ENCODE results near the gene ABCD2.
"Not testable (repeated sequence)": the region's sequence is repeated elsewhere in the genome, so short reads cannot be mapped to it uniquely, and the experiment has no call there.

The ABCD2 gene

DNA sequence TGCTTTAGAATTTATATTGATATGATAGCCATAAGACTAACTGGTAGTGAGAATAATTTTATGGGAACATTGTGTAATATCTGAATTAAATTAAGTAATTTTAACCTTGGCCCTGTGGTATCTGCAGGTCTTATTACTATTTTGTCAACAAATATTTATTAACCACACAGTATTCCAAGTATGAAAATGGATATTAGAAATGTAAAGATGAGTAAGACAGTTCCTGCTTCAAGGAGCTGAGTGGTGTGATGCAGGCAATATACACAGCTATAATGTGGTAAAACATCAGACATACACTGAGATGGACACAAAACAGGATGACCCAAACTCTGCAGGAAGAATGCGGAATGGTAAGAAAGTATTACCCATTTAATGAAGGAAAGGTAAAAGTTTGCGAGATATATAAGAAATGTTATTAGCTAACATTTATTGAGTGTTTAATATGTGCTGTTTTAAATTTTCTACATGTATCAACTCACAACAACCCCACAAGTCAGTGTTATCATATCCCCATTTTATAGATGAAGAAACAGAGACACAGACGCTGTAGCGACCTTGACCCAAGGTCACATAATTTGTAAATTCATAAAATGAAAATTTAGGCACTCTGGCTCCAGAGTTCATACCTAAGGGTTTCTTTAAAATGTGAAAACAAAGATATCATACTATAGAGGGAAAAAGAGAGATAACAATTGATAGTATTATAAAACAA, 12.7 kb downstream of the ABCD2 start:
- ChIA-PET CTCF (no interaction called here), POLR2A (no interaction called here)
- no peak overlapping the region for H3K4me3 ChIP-seq (ENCODE audit: low read depth, low read length)
- DNase-seq (ENCODE audit: low read depth, low spot score): no peak
- TF ChIP-seq, protein P1, sequence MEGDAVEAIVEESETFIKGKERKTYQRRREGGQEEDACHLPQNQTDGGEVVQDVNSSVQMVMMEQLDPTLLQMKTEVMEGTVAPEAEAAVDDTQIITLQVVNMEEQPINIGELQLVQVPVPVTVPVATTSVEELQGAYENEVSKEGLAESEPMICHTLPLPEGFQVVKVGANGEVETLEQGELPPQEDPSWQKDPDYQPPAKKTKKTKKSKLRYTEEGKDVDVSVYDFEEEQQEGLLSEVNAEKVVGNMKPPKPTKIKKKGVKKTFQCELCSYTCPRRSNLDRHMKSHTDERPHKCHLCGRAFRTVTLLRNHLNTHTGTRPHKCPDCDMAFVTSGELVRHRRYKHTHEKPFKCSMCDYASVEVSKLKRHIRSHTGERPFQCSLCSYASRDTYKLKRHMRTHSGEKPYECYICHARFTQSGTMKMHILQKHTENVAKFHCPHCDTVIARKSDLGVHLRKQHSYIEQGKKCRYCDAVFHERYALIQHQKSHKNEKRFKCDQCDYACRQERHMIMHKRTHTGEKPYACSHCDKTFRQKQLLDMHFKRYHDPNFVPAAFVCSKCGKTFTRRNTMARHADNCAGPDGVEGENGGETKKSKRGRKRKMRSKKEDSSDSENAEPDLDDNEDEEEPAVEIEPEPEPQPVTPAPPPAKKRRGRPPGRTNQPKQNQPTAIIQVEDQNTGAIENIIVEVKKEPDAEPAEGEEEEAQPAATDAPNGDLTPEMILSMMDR (IDR thresholded peaks at IDR 0.05; ENCODE audit: insufficient read depth, low read length, missing control alignments): no peak

DNA sequence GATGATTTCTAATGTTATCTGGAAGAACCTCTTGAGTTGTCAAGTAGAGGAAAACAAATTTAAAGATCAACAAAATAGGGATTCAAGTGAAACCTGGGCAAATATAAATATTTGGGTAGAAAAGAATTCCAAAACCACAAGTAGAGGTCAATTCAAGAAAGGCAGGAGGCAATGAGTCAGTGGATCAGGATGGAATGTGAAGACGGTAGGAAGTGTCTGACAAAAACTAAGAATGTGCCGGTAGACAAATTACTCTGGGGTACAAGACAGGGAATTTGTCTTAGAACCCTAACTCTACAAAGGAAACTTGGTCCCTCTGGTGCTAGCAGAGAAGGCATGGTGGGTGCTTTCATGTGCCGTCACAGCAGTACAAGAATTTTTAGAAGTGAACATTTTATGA, 13.6 kb downstream of the ABCD2 start:
- H3K4me3 ChIP-seq (ENCODE audit: low read depth, low read length): no peak overlapping the region
- TF ChIP-seq, protein P1 (IDR thresholded peaks at IDR 0.05; ENCODE audit: insufficient read depth, low read length, missing control alignments): no peak
- no peak for DNase-seq (ENCODE audit: low read depth, low spot score)
- CTCF ChIA-PET: interaction anchor here (0.7 kb wide), 1 partner anchor 999 kb away, joined by 3 read pairs; no protein-coding TSS in a partner anchor
- POLR2A ChIA-PET: no interaction called here

DNA sequence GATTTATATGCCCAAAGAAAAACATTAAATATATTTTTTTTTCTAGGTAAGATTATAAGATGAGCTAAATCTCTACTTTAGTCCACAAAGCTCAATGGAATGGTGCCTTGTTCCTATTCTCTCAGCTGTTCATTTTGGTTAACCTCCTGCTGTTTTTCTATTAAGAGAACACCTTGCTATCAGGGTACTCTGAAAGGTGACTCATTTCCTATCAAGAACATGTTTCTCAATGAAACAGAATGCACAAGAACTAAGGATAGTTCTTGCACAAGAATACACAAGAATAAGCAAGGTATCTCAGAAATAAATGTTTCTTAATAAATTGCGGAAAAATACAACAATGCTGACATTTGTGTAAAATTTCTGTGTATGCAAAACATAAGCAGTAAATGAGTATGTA, 14.1 kb downstream of the ABCD2 start:
- CTCF ChIA-PET: interaction anchor here (0.7 kb wide), 1 partner anchor 1000 kb away, joined by 3 read pairs; no protein-coding TSS in a partner anchor
- H3K4me3 ChIP-seq (ENCODE audit: low read depth, low read length): no peak overlapping the region
- no peak for DNase-seq (ENCODE audit: low read depth, low spot score)
- POLR2A ChIA-PET: no interaction called here
- TF ChIP-seq, protein P1 (IDR thresholded peaks at IDR 0.05; ENCODE audit: insufficient read depth, low read length, missing control alignments): no peak

DNA sequence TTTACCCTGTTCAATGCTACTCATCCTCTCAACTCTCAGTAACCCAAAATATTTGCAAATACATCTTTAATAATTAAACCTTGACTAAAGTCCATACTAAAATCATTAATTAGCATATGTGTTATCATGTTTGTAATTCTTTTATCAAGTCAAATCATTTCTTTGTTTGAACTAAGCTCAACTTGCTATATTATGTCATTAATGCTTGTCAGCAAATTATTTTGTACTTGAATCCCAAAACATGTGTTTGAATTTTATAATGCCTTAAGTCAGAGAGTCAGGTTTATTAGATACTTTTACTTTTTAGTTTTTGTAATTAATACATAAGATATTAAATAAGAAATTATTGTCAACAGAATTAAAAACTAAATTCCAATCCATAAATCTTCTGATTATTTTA, 16.5 kb downstream of the ABCD2 start:
- CTCF ChIA-PET: no interaction called here
- TF ChIP-seq, protein P1 (IDR thresholded peaks at IDR 0.05; ENCODE audit: insufficient read depth, low read length, missing control alignments): no peak
- POLR2A ChIA-PET: no interaction called here
- no peak for DNase-seq (ENCODE audit: low read depth, low spot score)
- no peak overlapping the region for H3K4me3 ChIP-seq (ENCODE audit: low read depth, low read length)

DNA sequence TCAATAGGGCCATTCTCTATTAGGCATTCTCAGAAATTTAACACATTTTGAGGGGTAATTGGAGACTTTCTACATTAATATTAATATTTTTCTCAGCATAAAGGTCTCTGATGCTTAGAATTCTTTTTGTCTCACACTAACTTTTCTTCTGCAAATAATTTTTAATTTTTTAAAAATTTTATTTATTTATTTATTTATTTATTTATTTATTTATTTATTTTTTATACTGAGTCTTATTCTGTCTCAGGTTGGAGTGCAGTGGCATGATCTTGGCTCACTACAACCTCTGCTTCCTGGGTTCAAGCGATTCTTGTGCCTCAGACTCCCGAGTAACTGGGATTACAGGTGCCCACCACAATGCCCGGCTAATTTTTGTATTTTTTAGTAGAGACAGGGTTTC, 17.7 kb downstream of the ABCD2 start:
- POLR2A ChIA-PET; CTCF ChIA-PET; DNase-seq (ENCODE audit: low read depth, low spot score); H3K4me3 ChIP-seq (ENCODE audit: low read depth, low read length): not testable (repeated sequence)

DNA sequence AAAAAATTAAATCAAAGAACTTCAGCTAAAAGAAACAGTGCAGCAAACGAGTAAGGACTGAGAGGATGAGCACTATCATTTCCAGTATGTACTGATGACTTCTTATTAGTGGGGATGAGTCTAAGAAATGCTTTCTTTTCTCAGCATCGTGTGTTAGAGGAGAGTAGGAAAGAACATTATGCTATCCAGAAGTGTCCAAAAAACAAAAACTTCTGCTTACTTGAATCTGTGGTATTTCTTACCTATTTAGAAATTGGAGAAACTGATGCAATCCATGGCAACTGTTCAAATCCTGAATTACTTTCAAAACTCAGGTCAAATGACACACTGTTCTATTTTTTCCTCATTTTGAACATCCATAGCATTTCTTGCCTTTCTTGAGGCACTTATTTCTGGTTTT, 23.7 kb downstream of the ABCD2 start:
- POLR2A ChIA-PET: no interaction called here
- H3K4me3 ChIP-seq (ENCODE audit: low read depth, low read length): no peak overlapping the region
- DNase-seq (ENCODE audit: low read depth, low spot score): no peak
- TF ChIP-seq, protein P1 (IDR thresholded peaks at IDR 0.05; ENCODE audit: insufficient read depth, low read length, missing control alignments): no peak
- CTCF ChIA-PET: no interaction called here

DNA sequence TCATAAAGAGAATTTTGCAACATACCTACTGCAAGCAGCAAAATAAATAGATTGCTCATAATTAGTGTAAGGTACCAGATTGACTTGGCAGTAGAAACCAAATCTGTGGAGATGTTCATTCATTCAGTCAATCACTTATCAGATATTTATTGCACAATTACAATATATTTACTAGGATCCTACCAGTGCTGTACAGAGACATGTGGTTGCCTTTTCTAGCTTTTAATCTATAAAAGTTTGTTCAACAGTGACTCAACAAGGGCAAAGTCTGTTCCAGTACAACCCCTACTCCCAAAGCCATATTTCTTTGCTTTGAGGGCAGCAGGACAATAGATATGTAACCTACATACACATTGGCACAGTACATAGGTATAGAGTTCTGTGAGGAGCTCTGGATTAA, 27.3 kb downstream of the ABCD2 start:
- POLR2A ChIA-PET: no interaction called here
- no peak for DNase-seq (ENCODE audit: low read depth, low spot score)
- H3K4me3 ChIP-seq (ENCODE audit: low read depth, low read length): no peak overlapping the region
- TF ChIP-seq, protein P1 (IDR thresholded peaks at IDR 0.05; ENCODE audit: insufficient read depth, low read length, missing control alignments): no peak
- CTCF ChIA-PET: no interaction called here

Data from AG04449 (cell line).